ENCODE results near the gene CEMP1.
"Not testable (repeated sequence)": the region's sequence is repeated elsewhere in the genome, so short reads cannot be mapped to it uniquely, and the experiment has no call there.

Gene CEMP1

GRCh38 chr16:2537451-2538379 is 6.5 kb upstream of the CEMP1 start, which contains the start of gene PDPK1:
Gene PDPK1 (plus strand): TSS chr16:2538021. CDS start chr16:2538113, 92 bp downstream.
- DNase-seq (ENCODE audit: low read depth in 2 of 2): peak; percentile 83 to 91

- no peak for DNase-seq (ENCODE audit: low read depth in 2 of 2)
Observed at GRCh38 chr16:2535625-2536013, 4.4 kb upstream of the CEMP1 start.

GRCh38 chr16:2534335-2534734 is 3.1 kb upstream of the CEMP1 start:
- DNase-seq (ENCODE audit: low read depth in 2 of 2): not testable (repeated sequence)

- no peak for DNase-seq (ENCODE audit: low read depth in 2 of 2)
Observed at GRCh38 chr16:2533912-2534311, 2.7 kb upstream of the CEMP1 start.

GRCh38 chr16:2533142-2533755 is 2.0 kb upstream of the CEMP1 start:
- not testable (repeated sequence) for DNase-seq (ENCODE audit: low read depth in 2 of 2)

- peak in 1 of 2 donors; percentile 31 for DNase-seq (ENCODE audit: low read depth in 2 of 2)
Observed at GRCh38 chr16:2532494-2533141, 1.4 kb upstream of the CEMP1 start.

GRCh38 chr16:2531696-2532493 is 687 bp upstream of the CEMP1 start:
- peak; percentile 94 to 95 for DNase-seq (ENCODE audit: low read depth in 2 of 2)

- DNase-seq (ENCODE audit: low read depth in 2 of 2): no peak
Observed at GRCh38 chr16:2530629-2531318, 434 bp downstream of the CEMP1 start.

GRCh38 chr16:2529961-2530628 is 1.1 kb downstream of the CEMP1 start:
- DNase-seq (ENCODE audit: low read depth in 2 of 2): no peak

GRCh38 chr16:2529061-2529931 is 1.9 kb downstream of the CEMP1 start:
- no peak for DNase-seq (ENCODE audit: low read depth in 2 of 2)

GRCh38 chr16:2528161-2529060 is 2.8 kb downstream of the CEMP1 start:
- DNase-seq (ENCODE audit: low read depth in 2 of 2): no peak

- no peak for DNase-seq (ENCODE audit: low read depth in 2 of 2)
Observed at GRCh38 chr16:2527784-2528100, 3.5 kb downstream of the CEMP1 start.

GRCh38 chr16:2527071-2527783 is 4.0 kb downstream of the CEMP1 start:
- DNase-seq (ENCODE audit: low read depth in 2 of 2): no peak

GRCh38 chr16:2526135-2526534 is 5.1 kb downstream of the CEMP1 start:
- DNase-seq (ENCODE audit: low read depth in 2 of 2): no peak

GRCh38 chr16:2524339-2524938 is 6.8 kb downstream of the CEMP1 start:
- DNase-seq (ENCODE audit: low read depth in 2 of 2): no peak

GRCh38 chr16:2523801-2524231 is 7.4 kb downstream of the CEMP1 start:
- DNase-seq (ENCODE audit: low read depth in 2 of 2): no peak

- peak in 1 of 2 donors; percentile 28 for DNase-seq (ENCODE audit: low read depth in 2 of 2)
Observed at GRCh38 chr16:2520784-2521531, 10.2 kb downstream of the CEMP1 start.

All from stimulated activated CD8-positive, alpha-beta memory T cell treated with anti-CD3 and anti-CD28 coated beads, Interleukin-7, amount 100 ng/mL, for 1 hour (primary cell).